Uterus (tissue), 4 donors: ENCODE results near the gene DNAJB8. TPM values are rescaled to one million over a fixed set of nuclear protein-coding genes. Genes with fewer than 3 reads are reported as not detected.

Experiments
- DNase-seq, 2 donors: peaks; one replicate each; pipeline ENCODE4 v3.0.0-alpha.2; 2019 to 2020
- H3K27ac ChIP-seq, 2 donors: fragments of 200-600 bp; sonication (generic); 1 replicate in 1 of 2; 2 replicates in 1 of 2; pipeline ENCODE4 v1.5.1; 2016 to 2018
- H3K27me3 ChIP-seq, 2 donors: fragments of 200-600 bp; sonication (generic); one replicate each; pipeline ENCODE4 v1.5.1; 2018 to 2019; ENCODE audit warnings: control low read depth in 1 of 2
- H3K36me3 ChIP-seq, 2 donors: fragments of 200-600 bp; sonication (generic); one replicate each; pipeline ENCODE4 v1.5.1; 2019; ENCODE audit warnings: control low read depth in 1 of 2
- H3K4me1 ChIP-seq, 2 donors: fragments of 200-600 bp; sonication (generic); one replicate each; pipeline ENCODE4 v1.5.1; 2018 to 2019; ENCODE audit warnings: control low read depth in 1 of 2
- H3K4me3 ChIP-seq, 2 donors: fragments of 200-600 bp; sonication (generic); 1 replicate in 1 of 2; 2 replicates in 1 of 2; pipeline ENCODE4 v1.5.1; 2018 to 2019; ENCODE audit warnings: mild to moderate bottlenecking in 1 of 2
- H3K9me3 ChIP-seq, 2 donors: fragments of 200-600 bp; sonication (generic); one replicate each; pipeline ENCODE4 v1.5.1; 2019; ENCODE audit warnings: control low read depth in 1 of 2
- CTCF ChIP-seq, 4 experiments: fragments of 200-600 bp in 2 of 4; fragments of 450-650 bp in 2 of 4; sonication (generic) in 2 of 4; IDR thresholded peaks; one replicate each; pipeline ENCODE4 v1.5.1; 2016 to 2019; ENCODE audit warnings: antibody characterized with exemption in 4 of 4, mild to moderate bottlenecking in 2 of 4, moderate library complexity in 1 of 4
- POLR2A ChIP-seq, 2 donors: fragments of 450-650 bp; IDR thresholded peaks; one replicate each; pipeline ENCODE4 v1.6.1; 2016; ENCODE audit warnings: antibody characterized with exemption in 2 of 2, mild to moderate bottlenecking in 1 of 2, moderate library complexity in 1 of 2
- intact Hi-C: fragments of 100-400 bp; cut with DNase I; formaldehyde crosslinking; loops from one replicate; pipeline ENCODE4 v1.15.1; 2023; ENCODE audit warnings: low total_unique reads
- total RNA-seq, 4 donors: library from RNA; depleted of rRNA in 3 of 4; stranded (reverse); fragments of >200 nt in 3 of 4; gene quantifications; one replicate each; pipeline versions ENCODE4 v1.1.0 to v1.2.4, GENCODE V29; 2014 to 2023
- donor health status: DM: yes; HTN: yes; CAD: no.

The DNAJB8 gene
- total RNA-seq, 4 donors from 2014 or later, result not detected

- peaks cover 0 to 11% of the 10 kb centered on the region in 2 donors for H3K4me1 ChIP-seq
- H3K4me3 ChIP-seq, result peak overlapping the region; percentile 31 to 46
- no peaks in the 10 kb centered on the region for H3K9me3 ChIP-seq
- no peaks in the 10 kb centered on the region for H3K27me3 ChIP-seq
- peak overlapping the region; percentile 56 to 69 for H3K27ac ChIP-seq
- DNase-seq, result peak; percentile 71 to 72
- intact Hi-C loops, result loop anchor here (2.0 to 5.0 kb wide), 2 partner anchors 65 to 325 kb away; no protein-coding TSS in a partner anchor
- peak; percentile 62 to 97 (median 76) for TF ChIP-seq CTCF (IDR thresholded peaks at IDR 0.05)
- TF ChIP-seq POLR2A (IDR thresholded peaks at IDR 0.05), result no peak
- no peaks in the 10 kb centered on the region for H3K36me3 ChIP-seq
These were observed 30.8 kb upstream of the DNAJB8 start for GRCh38 chr3:128497305-128498126.

DNA sequence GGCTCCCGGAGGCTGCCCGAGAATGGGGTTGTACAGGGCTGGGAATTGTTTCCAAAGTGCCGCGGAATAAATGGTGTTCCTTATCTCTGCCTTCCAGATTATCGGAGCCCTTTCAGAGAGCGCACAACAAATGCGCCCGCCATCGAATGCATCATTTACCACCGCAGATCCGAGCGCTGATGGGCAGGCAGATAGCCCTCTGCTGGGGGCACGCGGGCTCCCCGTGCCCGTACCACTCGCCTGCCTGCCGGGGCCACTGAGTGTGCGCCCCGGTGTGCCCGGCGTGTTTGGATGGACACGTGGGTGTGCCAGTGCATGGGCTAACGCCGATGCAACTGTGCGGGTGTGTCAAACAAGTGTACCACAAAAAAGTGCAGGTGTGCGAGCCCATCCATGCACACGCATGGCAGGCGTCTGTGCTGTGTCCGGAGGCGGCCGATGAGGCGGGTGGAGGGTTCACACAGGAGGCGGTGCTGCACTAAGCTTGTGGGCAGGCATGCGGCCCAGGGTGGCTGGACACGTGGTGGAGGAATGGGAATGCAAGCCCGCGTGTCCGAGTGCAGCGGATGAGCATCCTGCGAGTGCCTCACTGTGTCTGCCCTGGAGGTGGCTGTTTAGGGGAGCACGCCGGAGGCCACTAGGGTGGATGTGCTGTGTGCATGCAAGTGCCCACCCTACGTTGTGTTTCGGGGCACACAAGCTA lies 30.1 kb upstream of the DNAJB8 start:
- intact Hi-C loops, result loop anchor here (2.0 to 5.0 kb wide), 2 partner anchors 64 to 324 kb away; no protein-coding TSS in a partner anchor
- peaks cover 0 to 11% of the 10 kb centered on the region in 2 donors for H3K4me1 ChIP-seq
- H3K27me3 ChIP-seq, result no peaks in the 10 kb centered on the region
- H3K36me3 ChIP-seq, result no peaks in the 10 kb centered on the region
- no peaks in the 10 kb centered on the region for H3K9me3 ChIP-seq
- H3K27ac ChIP-seq, result peak overlapping the region; percentile 56 to 69
- peak overlapping the region; percentile 31 to 46 for H3K4me3 ChIP-seq
- peak; percentile 63 to 65 for DNase-seq
- no peak for TF ChIP-seq POLR2A (IDR thresholded peaks at IDR 0.05)
- TF ChIP-seq CTCF (IDR thresholded peaks at IDR 0.05), result no peak

GRCh38 chr3:128496019-128496601 lies 29.4 kb upstream of the DNAJB8 start:
- TF ChIP-seq POLR2A (IDR thresholded peaks at IDR 0.05), result no peak
- no peak for TF ChIP-seq CTCF (IDR thresholded peaks at IDR 0.05)
- DNase-seq, result peak in 1 of 2 donors; percentile 25
- no peaks in the 10 kb centered on the region for H3K27me3 ChIP-seq
- no peaks in the 10 kb centered on the region for H3K9me3 ChIP-seq
- H3K27ac ChIP-seq, result peak overlapping the region; percentile 46 to 69
- H3K4me1 ChIP-seq, result peaks cover 0 to 13% of the 10 kb centered on the region in 2 donors
- intact Hi-C loops, result loop anchor here (2.0 to 5.0 kb wide), 2 partner anchors 63 to 324 kb away; no protein-coding TSS in a partner anchor
- H3K4me3 ChIP-seq, result peak overlapping the region in 1 of 2 donors; percentile 46
- no peaks in the 10 kb centered on the region for H3K36me3 ChIP-seq

- Histone ChIP-seq H3K9me3 (no peaks in the 10 kb centered on the region), H3K36me3 (no peaks in the 10 kb centered on the region), H3K27ac (peak overlapping the region; percentile 46 to 69), H3K4me3 (no peak overlapping the region), H3K4me1 (peaks cover 0 to 19% of the 10 kb centered on the region in 2 donors), H3K27me3 (no peaks in the 10 kb centered on the region)
- intact Hi-C loops, result loop anchor here (5.0 kb wide), 1 partner anchor 323 kb away; no protein-coding TSS in a partner anchor
- peak in 1 of 2 donors; percentile 34 for DNase-seq
- TF ChIP-seq POLR2A (IDR thresholded peaks at IDR 0.05) (no peak), CTCF (IDR thresholded peaks at IDR 0.05) (no peak)
These were observed 28.8 kb upstream of the DNAJB8 start for GRCh38 chr3:128495435-128495970.
